Activated CD8-positive, alpha-beta memory T cell treated with anti-CD3 and anti-CD28 coated beads, Interleukin-2, amount 10 ng/mL, durations not matched to agents 7 days and 5 days (primary cell): ENCODE measurements around the gene AFTPH. TPM values are rescaled to one million over a fixed set of nuclear protein-coding genes. Genes with fewer than 3 reads are reported as not detected.

Experiments used
- ATAC-seq: fragments of 150-1000 bp; cut with Tn5 transposase; one replicate; pipeline ENCODE4 v1.10.0; 2021; ENCODE audit warnings: moderate library complexity
- CTCF ChIA-PET: fragments of 350-600 bp; sonication (Branson Sonifier 250); formaldehyde crosslinking; loops from one replicate; lab custom pipeline; 2021; ENCODE audit warnings: antibody characterized with exemption; lab: Charles Lee
- DNase-seq: peaks from one replicate; pipeline ENCODE4 v3.0.0-alpha.2; 2020
- H3K27ac Mint-ChIP-seq: one replicate; pipeline ENCODE4 v1.8.0; 2021; ENCODE audit warnings: mild to moderate bottlenecking, mixed read lengths
- H3K27me3 Mint-ChIP-seq: one replicate; pipeline ENCODE4 v1.8.0; 2021; ENCODE audit warnings: mixed read lengths
- H3K36me3 Mint-ChIP-seq: one replicate; pipeline ENCODE4 v1.8.0; 2021; ENCODE audit warnings: mild to moderate bottlenecking, mixed read lengths
- H3K4me1 Mint-ChIP-seq: one replicate; pipeline ENCODE4 v1.8.0; 2021; ENCODE audit warnings: mixed read lengths
- H3K4me3 Mint-ChIP-seq: one replicate; pipeline ENCODE4 v1.8.0; 2021; ENCODE audit warnings: mild to moderate bottlenecking, moderate library complexity, mixed read lengths
- H3K9me3 Mint-ChIP-seq: one replicate; pipeline ENCODE4 v1.8.0; 2022; ENCODE audit warnings: low read depth, mixed read lengths
- total RNA-seq, 2 experiments: library from RNA; stranded (reverse); gene quantifications; one replicate each; pipeline ENCODE4 v1.2.3, GENCODE V29; 2021

The AFTPH gene
- total RNA-seq, 2 experiments from 2014 or later = 32.9 to 43.5 TPM

DNA sequence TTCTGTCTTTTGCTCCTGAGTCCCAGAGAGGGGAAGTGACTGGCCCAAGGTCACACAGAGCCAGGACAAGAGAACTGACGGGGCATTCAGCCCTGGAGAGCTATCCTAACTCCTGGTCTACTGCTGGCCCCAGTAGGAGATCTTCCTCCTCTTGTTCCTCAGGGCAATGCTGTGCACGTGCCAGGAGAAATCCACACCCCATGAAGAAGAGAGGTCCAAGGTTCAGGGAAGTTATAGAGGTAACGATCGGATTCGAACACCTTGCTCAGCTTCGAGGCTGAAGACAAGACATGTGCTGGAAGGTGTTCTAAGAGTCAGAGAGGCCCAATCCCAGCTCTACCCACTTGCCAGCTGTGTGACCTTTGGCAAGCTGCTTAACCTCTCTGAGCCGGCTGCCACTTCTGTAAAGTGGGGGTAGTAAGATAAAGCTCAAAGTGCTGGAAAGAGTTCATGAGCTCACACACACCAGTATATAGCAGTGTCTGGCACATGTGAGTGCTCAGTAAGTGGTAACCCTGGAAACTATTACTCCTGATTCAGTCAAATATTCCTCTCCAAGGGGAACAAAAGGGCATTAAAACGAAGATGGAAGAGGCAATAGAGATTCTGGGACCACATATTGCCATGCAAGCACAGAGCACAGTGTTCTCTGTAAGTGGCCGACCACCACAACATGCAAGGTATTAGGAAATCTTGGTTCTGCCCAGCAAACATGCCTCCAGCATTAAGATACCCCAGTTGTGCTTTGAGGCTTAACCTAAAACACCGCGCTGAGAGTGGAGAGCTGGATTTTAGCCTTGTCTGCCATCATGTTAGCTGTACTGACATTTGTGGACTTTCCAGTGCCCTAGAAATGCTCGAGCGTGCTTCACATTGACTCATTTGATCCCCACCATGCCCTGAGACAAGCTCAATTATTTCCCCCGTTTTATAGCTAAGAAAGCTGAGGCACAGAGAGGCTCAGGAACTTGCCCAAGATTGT lies 104.0 kb downstream of the AFTPH start:
- no peak overlapping the region for H3K27ac Mint-ChIP-seq
- ATAC-seq (no peak), DNase-seq (peak; percentile 35)
- no peak overlapping the region for H3K4me3 Mint-ChIP-seq
- H3K36me3 Mint-ChIP-seq = peaks cover 7% of the 10 kb centered on the region
- CTCF ChIA-PET = interaction anchor here (0.9 to 2.5 kb wide), 3 partner anchors 11 to 18 kb away, joined by 3 to 7 read pairs (median 4); no protein-coding TSS in a partner anchor
- no peaks in the 10 kb centered on the region for H3K27me3 Mint-ChIP-seq
- H3K9me3 Mint-ChIP-seq = no peaks in the 10 kb centered on the region
- peaks cover 6% of the 10 kb centered on the region for H3K4me1 Mint-ChIP-seq

DNA sequence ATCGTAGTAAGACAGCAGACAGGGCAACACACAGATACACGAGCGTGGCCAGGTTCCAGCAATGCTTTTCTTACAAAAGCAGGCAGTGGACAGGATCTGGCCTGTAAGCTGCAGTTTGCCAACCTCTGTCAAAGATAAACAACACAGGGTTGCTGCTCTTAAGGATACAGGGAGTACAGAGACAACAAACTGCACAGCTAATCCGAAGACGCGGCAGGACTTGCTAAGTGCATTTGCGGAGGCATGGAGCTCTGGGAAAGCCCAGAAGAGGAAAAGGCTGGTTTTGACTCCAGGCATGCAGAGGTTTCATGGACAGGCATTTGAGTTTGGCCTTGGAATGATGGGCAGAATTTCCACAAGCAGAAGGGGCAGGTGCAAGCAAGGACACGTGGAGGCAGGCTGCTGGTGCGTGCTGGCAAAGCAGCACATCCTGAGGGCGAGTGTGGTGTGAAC lies 105.2 kb downstream of the AFTPH start:
- Mint-ChIP-seq H3K27me3 (no peaks in the 10 kb centered on the region), H3K27ac (no peak overlapping the region), H3K4me3 (no peak overlapping the region), H3K36me3 (peaks cover 12% of the 10 kb centered on the region), H3K4me1 (peaks cover 5% of the 10 kb centered on the region), H3K9me3 (no peaks in the 10 kb centered on the region)
- DNase-seq (peak; percentile 26), ATAC-seq (no peak)
- CTCF ChIA-PET = interaction anchor here (1.1 to 2.5 kb wide), 3 partner anchors 20 to 244 kb away, joined by 3 to 7 read pairs (median 3); no protein-coding TSS in a partner anchor

DNA sequence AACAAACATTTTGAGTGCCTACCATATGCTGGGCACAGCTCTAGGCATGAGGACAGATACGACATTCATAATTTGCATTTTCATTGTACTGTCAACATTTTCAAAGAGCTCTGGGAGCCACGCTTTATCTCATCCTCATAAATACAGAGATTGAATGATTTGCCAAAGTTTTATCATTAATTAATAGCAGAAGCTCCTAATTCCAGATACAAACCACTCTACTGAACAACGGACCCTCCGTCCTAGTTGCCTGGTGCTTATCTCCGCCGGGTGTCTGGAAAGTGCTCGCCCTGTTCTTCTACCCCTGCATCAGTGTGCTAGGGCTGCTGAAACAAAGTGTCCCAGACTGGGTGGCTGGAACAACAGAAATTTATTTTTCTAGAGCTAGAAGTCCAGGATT lies 105.7 kb downstream of the AFTPH start:
- CTCF ChIA-PET = interaction anchor here (1.1 to 2.5 kb wide), 3 partner anchors 20 to 243 kb away, joined by 3 to 7 read pairs (median 3); no protein-coding TSS in a partner anchor
- Mint-ChIP-seq H3K4me1 (peaks cover 5% of the 10 kb centered on the region), H3K4me3 (no peak overlapping the region), H3K36me3 (peaks cover 16% of the 10 kb centered on the region), H3K9me3 (no peaks in the 10 kb centered on the region), H3K27me3 (no peaks in the 10 kb centered on the region), H3K27ac (no peak overlapping the region)
- DNase-seq (peak; percentile 21), ATAC-seq (no peak)

DNA sequence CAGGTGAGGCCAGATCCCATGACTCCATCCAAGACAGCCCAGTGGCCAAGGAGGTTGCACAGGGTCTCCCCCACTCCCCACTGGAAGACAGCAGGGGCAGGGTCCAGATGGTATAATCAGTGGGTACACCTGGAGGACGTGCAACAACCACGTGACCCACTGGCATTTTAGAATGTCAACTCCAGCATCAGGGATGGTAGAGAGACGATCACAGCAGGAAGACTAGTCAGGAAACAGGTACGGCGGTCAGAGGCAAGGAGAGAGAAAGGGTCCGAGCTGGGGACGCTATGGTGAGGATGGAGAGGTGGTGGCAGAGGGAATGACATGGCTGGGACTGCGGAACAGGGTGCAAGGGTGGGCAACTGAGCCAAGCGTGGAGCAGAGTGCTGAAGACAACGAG lies 106.6 kb downstream of the AFTPH start:
- ATAC-seq = no peak
- DNase-seq = peak; percentile 25
- H3K4me3 Mint-ChIP-seq = no peak overlapping the region
- no peaks in the 10 kb centered on the region for H3K27me3 Mint-ChIP-seq
- no peak overlapping the region for H3K27ac Mint-ChIP-seq
- no peaks in the 10 kb centered on the region for H3K9me3 Mint-ChIP-seq
- CTCF ChIA-PET = interaction anchor here (0.6 to 2.5 kb wide), 2 partner anchors 21 to 300 kb away, joined by 3 to 7 read pairs; no protein-coding TSS in a partner anchor
- H3K36me3 Mint-ChIP-seq = peaks cover 22% of the 10 kb centered on the region
- H3K4me1 Mint-ChIP-seq = peaks cover 8% of the 10 kb centered on the region

DNA sequence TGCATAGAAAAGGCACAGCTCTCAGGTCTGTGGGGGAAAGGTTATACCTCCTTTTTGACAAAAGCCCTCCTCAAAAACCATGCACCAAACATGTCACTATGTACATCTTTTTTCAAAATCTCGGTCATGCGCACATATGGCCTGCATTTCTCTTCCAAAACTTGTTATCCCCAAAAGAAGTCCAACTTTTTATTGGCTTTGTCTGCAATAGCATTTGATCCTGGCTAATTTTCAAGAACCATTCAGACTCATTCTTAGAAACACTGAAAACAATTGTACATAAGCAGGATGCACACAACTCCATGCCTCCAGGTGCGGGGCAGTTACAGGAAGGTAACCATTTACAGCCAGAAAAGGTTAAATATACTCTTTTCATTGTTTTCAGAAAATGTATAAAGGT lies 107.6 kb downstream of the AFTPH start:
- no peaks in the 10 kb centered on the region for H3K27me3 Mint-ChIP-seq
- no peaks in the 10 kb centered on the region for H3K9me3 Mint-ChIP-seq
- CTCF ChIA-PET = interaction anchor here (1.1 kb wide), 1 partner anchor 23 kb away, joined by 3 read pairs; no protein-coding TSS in a partner anchor
- H3K36me3 Mint-ChIP-seq = peaks cover 32% of the 10 kb centered on the region
- H3K27ac Mint-ChIP-seq = no peak overlapping the region
- ATAC-seq (no peak), DNase-seq (peak; percentile 2)
- no peak overlapping the region for H3K4me3 Mint-ChIP-seq
- H3K4me1 Mint-ChIP-seq = peaks cover 14% of the 10 kb centered on the region

DNA sequence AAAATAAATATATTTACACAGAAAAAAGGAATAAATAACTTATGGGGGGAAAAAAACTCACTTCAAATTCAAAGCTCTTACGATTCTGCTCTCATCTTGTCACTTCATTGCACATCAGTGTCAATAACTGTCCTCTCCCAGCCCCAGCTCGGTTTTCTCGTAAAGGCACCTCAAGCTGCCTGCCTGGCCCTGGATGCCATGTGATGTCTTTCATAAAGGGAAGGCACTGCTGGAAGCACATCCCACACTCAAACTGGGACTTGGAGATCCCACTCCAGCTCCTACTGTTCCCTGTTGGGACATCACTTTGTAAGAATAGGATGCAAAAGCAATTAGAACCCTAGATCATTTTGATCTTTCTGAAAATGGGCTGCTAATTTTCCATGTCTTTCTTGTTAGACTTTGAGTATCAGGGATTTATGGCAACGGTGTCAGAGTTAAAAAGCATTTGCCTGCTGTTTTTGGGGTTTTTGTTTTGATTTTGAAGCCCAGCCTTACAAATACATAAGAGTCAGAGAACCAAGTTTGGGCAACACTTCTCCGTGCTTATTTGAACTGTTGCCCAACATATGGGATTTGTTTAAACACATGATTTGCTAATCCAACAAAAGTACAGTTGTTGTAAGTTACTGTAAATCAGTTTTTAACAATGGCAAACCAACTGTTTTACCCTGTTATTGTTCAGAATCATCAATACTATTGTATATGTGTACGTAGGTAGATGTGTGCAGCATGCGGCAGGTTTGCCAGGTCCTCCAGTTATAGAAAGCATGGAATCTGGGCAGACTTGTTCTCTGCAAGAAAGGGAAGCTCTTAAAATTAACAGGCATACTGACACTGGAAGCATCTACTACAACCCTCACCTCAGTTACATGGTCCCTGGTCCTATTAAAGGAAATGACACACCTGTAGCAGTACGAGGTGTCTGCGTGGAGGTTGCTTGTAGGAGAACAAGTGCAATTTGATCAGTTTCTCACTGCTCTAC lies 109.0 kb downstream of the AFTPH start:
- ATAC-seq (no peak), DNase-seq (peak; percentile 35)
- Mint-ChIP-seq H3K9me3 (no peaks in the 10 kb centered on the region), H3K27ac (no peak overlapping the region), H3K27me3 (no peaks in the 10 kb centered on the region), H3K36me3 (peaks cover 32% of the 10 kb centered on the region), H3K4me3 (no peak overlapping the region), H3K4me1 (peaks cover 27% of the 10 kb centered on the region)
- CTCF ChIA-PET = interaction anchor here (0.8 to 5.1 kb wide), 5 partner anchors 13 to 26 kb away, joined by 3 to 27 read pairs (median 3); no protein-coding TSS in a partner anchor

DNA sequence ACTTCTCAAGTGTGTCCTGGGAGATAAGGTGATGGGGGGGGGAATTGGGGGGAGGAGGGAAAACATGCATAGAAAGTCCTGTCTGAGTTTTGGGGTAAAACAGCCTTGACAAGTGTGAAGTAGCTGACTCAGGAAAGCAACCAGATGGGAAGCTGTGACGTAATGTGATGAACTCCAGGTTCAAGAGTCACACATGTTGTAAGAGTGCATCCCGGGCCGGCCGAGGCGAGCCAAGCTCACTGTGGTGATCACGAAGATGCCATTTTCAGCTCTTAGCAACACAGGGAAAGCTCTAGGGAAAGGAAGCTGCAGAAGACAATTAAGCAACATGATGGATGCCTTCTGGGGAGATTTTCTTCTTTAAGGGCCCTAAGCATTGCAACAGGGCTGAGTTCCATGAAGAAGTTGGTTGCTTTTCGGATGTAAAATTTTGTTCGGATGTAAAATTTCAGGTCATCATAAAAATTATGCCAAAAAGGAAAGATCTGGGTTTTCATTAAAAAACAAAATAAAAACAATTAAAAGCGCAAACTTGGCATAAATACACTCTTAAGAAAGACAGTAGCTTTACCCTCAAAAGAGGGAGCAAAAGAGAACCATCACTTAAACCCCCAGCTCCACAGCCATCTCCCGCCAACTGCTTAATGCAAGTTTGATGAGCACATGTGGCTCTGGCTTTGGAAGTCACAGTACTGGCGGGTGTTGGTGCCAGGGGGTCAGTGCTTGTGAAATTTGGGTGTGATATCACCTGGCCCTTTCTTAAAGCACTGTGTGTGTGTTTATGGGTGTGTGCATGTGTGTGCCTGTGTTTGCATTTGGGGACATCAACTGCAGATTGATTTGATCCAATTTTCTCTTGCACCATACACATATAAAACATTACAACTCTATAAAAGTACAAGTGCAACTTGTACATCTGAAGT lies 110.5 kb downstream of the AFTPH start:
- H3K36me3 Mint-ChIP-seq = peaks cover 32% of the 10 kb centered on the region
- CTCF ChIA-PET = interaction anchor here (0.7 to 5.1 kb wide), 6 partner anchors 11 to 219 kb away, joined by 3 to 27 read pairs (median 4); no protein-coding TSS in a partner anchor
- ATAC-seq = no peak
- no peak overlapping the region for H3K27ac Mint-ChIP-seq
- peaks cover 38% of the 10 kb centered on the region for H3K4me1 Mint-ChIP-seq
- no peak overlapping the region for H3K4me3 Mint-ChIP-seq
- peak; percentile 31 for DNase-seq
- H3K27me3 Mint-ChIP-seq = no peaks in the 10 kb centered on the region
- H3K9me3 Mint-ChIP-seq = no peaks in the 10 kb centered on the region

DNA sequence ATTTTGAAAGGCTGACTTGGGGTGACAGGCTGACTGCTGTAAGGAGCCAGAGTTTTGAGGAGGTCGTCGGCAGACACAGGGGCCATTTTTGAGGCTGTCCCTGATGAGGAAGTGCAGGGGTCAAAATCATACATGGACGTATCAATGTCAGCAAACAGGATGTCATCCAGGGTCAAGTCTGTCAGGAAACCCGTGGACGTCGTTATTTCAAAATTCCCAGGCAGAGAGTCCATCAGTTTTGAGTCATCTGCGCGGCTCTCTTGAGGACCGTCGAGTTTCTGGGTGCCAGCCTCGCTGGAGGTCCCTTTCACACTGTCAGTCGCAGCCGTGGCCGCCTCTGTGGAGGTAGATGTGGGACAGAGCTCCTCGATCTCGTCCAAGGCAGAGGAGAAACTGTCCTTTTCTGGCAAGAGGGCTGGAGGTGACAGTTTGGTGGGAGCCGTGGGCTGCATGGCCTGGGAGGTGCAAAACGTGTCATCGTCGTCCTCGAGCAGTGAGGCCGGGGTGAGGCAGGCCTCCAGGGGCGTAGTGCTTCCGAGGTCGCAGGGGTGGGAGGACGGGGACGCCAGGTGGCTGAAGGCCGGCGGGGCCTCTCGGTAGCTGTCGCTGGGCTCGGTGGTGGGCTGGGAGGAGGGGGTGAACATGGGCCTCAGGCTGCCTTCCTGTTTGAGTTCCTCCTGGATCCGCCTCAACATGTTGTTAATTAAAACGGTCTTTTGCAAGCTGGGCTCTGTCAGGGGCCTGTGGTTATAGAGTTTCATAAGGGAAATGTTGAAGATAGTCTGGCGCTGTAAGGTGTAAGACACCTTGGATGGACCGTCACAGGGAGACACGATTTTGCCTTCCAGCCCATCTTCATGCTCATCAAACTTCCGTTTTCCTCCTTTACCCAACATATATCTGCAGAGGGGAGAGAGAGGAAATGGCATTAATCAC lies 112.1 kb downstream of the AFTPH start:
- Mint-ChIP-seq H3K36me3 (peaks cover 26% of the 10 kb centered on the region), H3K9me3 (no peaks in the 10 kb centered on the region), H3K4me1 (peaks cover 50% of the 10 kb centered on the region), H3K27me3 (no peaks in the 10 kb centered on the region), H3K27ac (peak overlapping the region; percentile 85), H3K4me3 (peak overlapping the region; percentile 38)
- DNase-seq (peak; percentile 53), ATAC-seq (peak; percentile 65)
- CTCF ChIA-PET = interaction anchor here (0.9 to 5.1 kb wide), 10 partner anchors 9 to 237 kb away, joined by 3 to 27 read pairs (median 6); partner anchors contain the start of gene SERTAD2

DNA sequence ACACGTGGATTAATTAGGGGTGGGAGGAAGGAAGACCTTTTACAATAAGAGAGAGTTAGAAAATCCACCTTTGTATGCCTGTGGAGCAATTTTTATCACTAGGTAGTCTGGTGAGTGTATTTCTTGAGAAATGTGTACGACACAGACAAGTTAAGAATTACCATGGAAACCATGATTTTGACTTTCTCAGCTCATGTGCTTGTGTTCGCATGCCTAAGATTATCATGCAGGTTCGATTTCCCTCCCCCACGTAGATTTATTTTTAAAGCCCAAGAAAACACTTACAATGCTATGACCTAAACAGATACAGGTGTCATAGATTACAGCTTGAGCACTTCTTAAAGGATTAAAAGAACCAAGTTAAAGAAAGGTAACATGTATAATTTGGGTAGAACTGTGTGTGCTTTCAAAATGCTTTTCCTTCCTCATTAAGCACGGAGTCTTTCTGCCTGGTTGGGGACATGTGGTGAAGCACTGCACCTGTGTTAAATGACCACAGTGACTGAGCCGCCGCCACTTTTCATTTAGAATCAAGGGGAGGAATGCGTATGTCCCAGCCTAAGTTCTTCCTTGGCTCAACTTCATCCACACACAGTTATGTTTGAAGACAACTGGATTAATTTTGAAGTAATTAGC lies 113.0 kb downstream of the AFTPH start:
- DNase-seq (peak; percentile 57), ATAC-seq (peak; percentile 67)
- peak overlapping the region; percentile 85 for H3K27ac Mint-ChIP-seq
- CTCF ChIA-PET = interaction anchor here (0.9 to 5.1 kb wide), 11 partner anchors 9 to 236 kb away, joined by 3 to 27 read pairs (median 5); partner anchors contain the start of gene SERTAD2
- peaks cover 27% of the 10 kb centered on the region for H3K36me3 Mint-ChIP-seq
- peak overlapping the region; percentile 38 for H3K4me3 Mint-ChIP-seq
- H3K27me3 Mint-ChIP-seq = no peaks in the 10 kb centered on the region
- H3K4me1 Mint-ChIP-seq = peaks cover 57% of the 10 kb centered on the region
- H3K9me3 Mint-ChIP-seq = no peaks in the 10 kb centered on the region

DNA sequence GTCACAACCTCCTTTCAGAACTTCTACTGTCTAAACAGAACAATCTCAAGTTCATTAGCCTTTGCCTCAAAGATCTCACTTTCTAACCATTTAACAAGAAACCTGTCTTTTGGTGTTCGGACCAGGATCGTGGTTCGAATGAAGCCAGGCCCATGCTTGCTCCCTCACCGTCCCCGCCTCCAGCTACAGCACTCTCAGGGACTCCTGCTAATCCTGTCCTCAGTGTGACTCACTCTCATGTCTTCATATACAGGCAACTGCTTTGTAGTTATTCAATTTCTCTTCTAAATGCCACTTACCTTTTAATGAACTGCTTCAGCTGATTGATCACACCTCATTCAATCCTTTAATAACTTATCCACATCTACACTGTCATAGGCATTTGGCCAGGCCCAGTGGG lies 113.8 kb downstream of the AFTPH start:
- H3K4me3 Mint-ChIP-seq = no peak overlapping the region
- ATAC-seq = no peak

More for the DNA sequence above, 113.8 kb downstream of the AFTPH start:
- Mint-ChIP-seq H3K9me3 (no peaks in the 10 kb centered on the region), H3K4me1 (peaks cover 64% of the 10 kb centered on the region), H3K36me3 (peaks cover 27% of the 10 kb centered on the region), H3K27ac (peak overlapping the region; percentile 85), H3K27me3 (no peaks in the 10 kb centered on the region)
- no peak for DNase-seq
- CTCF ChIA-PET = interaction anchor here (1.3 to 5.1 kb wide), 5 partner anchors 8 to 97 kb away, joined by 3 to 27 read pairs (median 5); partner anchors contain the start of gene SERTAD2
